ENCODE measurements around the gene NIT1.

NIT1 gene

GRCh38 chr1:161085165-161085564, 32.7 kb upstream of the NIT1 start:
- FAIRE-seq (no peak), DNase-seq (ENCODE audit: insufficient read length, low spot score) (no peak)
- no peak for TF ChIP-seq CTCF (IDR thresholded peaks at IDR 0.05; ENCODE audit: insufficient read depth, missing control alignments)

GRCh38 chr1:161086457-161086856, 31.4 kb upstream of the NIT1 start:
- no peak for TF ChIP-seq CTCF (IDR thresholded peaks at IDR 0.05; ENCODE audit: insufficient read depth, missing control alignments)
- DNase-seq (ENCODE audit: insufficient read length, low spot score) (no peak), FAIRE-seq (no peak)

- DNase-seq (ENCODE audit: insufficient read length, low spot score) (no peak), FAIRE-seq (no peak)
- TF ChIP-seq CTCF (IDR thresholded peaks at IDR 0.05; ENCODE audit: insufficient read depth, missing control alignments) = no peak
These were observed 29.3 kb upstream of the NIT1 start for GRCh38 chr1:161088587-161089110.

GRCh38 chr1:161089251-161089924, 28.5 kb upstream of the NIT1 start, which contains the start of gene NECTIN4:
TSS of gene NECTIN4 (minus strand) at chr1:161089558. CDS start at chr1:161089296, 262 bp downstream.
- no peak for TF ChIP-seq CTCF (IDR thresholded peaks at IDR 0.05; ENCODE audit: insufficient read depth, missing control alignments)
- DNase-seq (ENCODE audit: insufficient read length, low spot score) = no peak
- no peak for FAIRE-seq

- TF ChIP-seq CTCF (IDR thresholded peaks at IDR 0.05; ENCODE audit: insufficient read depth, missing control alignments) = no peak
- FAIRE-seq (no peak), DNase-seq (ENCODE audit: insufficient read length, low spot score) (no peak)
These were observed 28.0 kb upstream of the NIT1 start for GRCh38 chr1:161089938-161090337.

- no peak for TF ChIP-seq CTCF (IDR thresholded peaks at IDR 0.05; ENCODE audit: insufficient read depth, missing control alignments)
- DNase-seq (ENCODE audit: insufficient read length, low spot score) (no peak), FAIRE-seq (no peak)
These were observed 27.3 kb upstream of the NIT1 start for GRCh38 chr1:161090617-161091016.

GRCh38 chr1:161091093-161091492, 26.8 kb upstream of the NIT1 start:
- FAIRE-seq = no peak
- DNase-seq (ENCODE audit: insufficient read length, low spot score) = no peak
- TF ChIP-seq CTCF (IDR thresholded peaks at IDR 0.05; ENCODE audit: insufficient read depth, missing control alignments) = no peak

Data from D721Med (cell line).